Skeletal muscle tissue (tissue), 4 donors: ENCODE results near the gene ACADSB. TPM values are rescaled to one million over a fixed set of nuclear protein-coding genes. Genes with fewer than 3 reads are reported as not detected.

Experiments used
- H3K27ac ChIP-seq: one replicate; pipeline ENCODE4 v1.7.0; 2013; ENCODE audit warnings: mild to moderate bottlenecking, low read depth, low read length, inconsistent platforms
- H3K27me3 ChIP-seq, 3 donors: one replicate each; pipeline ENCODE4 v1.7.0; 2013; ENCODE audit warnings: low read length in 3 of 3; ENCODE audit not compliant: control insufficient read depth in 3 of 3, insufficient read depth in 3 of 3
- H3K36me3 ChIP-seq, 3 donors: one replicate each; pipeline ENCODE4 v1.7.0; 2013; ENCODE audit warnings: low read length in 3 of 3; ENCODE audit not compliant: control insufficient read depth in 3 of 3, insufficient read depth in 3 of 3
- H3K4me1 ChIP-seq, 3 donors: one replicate each; pipeline ENCODE4 v1.7.0; 2013; ENCODE audit warnings: low read length in 3 of 3, mild to moderate bottlenecking in 3 of 3; ENCODE audit not compliant: control insufficient read depth in 3 of 3, insufficient read depth in 3 of 3
- H3K4me3 ChIP-seq, 3 donors: one replicate each; pipeline ENCODE4 v1.7.0; 2013; ENCODE audit warnings: low read length in 3 of 3
- H3K9ac ChIP-seq, 3 donors: one replicate each; pipeline ENCODE4 v1.7.0; 2013; ENCODE audit warnings: low read length in 3 of 3, mild to moderate bottlenecking in 3 of 3, moderate library complexity in 2 of 3, low read depth in 1 of 3
- H3K9me3 ChIP-seq, 3 donors: one replicate each; pipeline ENCODE4 v1.7.0; 2013; ENCODE audit warnings: low read length in 3 of 3; ENCODE audit not compliant: control insufficient read depth in 3 of 3
- total RNA-seq: library from RNA; depleted of rRNA; stranded (reverse); fragments of >200 nt; gene quantifications from one replicate; pipeline ENCODE4 v1.2.3, GENCODE V29; 2014
- donor health status: Osteomylitis.

Gene ACADSB
- total RNA-seq, 1 donor from 2014 or later = 6.8 TPM

DNA sequence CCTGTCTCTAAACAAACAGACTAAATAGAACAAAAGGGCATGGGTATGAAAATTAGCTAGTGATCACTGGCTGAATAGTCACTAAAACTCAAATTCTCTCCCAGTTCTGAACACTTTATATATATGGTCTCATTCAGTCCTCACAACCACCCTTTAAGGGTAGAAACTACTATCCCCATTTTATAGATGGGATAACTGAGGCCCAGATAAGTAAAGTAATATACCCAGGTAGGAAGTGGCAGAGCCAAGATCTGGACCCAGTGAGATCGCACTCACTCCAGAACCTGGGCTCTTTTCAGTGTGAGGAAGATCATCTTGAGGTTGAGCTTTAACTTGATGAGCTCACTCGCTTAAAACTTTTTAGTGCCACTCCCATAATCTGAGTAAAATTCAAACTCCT, 24.1 kb upstream of the ACADSB start:
- no peak overlapping the region for H3K9ac ChIP-seq
- H3K9me3 ChIP-seq = no peaks in the 10 kb centered on the region
- H3K27ac ChIP-seq = no peak overlapping the region
- peaks cover 4 to 7% (median 4%) of the 10 kb centered on the region in 3 donors for H3K4me1 ChIP-seq
- no peaks in the 10 kb centered on the region for H3K36me3 ChIP-seq
- H3K4me3 ChIP-seq = no peak overlapping the region
- no peaks in the 10 kb centered on the region for H3K27me3 ChIP-seq

DNA sequence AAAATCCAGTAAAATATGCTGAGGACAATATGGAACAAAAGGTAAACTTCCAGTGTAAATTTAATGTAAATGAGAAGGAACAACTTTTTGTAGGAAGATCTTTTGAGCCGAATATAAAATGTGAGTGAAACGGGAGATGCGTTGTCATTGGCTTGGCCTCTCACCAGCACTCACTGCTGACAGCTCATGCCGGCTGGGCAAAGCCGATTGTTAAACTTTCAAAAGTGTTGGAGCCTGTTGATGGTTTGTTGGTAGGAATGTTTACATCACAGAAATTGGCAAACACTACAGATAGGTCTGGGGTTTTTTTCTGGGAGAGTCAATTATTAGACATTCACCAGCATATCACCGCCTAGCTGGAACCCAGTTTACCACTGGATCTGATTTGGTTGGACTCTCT, 22.5 kb upstream of the ACADSB start:
- no peak overlapping the region for H3K27ac ChIP-seq
- H3K9me3 ChIP-seq = no peaks in the 10 kb centered on the region
- no peaks in the 10 kb centered on the region for H3K4me1 ChIP-seq
- no peak overlapping the region for H3K4me3 ChIP-seq
- no peak overlapping the region for H3K9ac ChIP-seq
- peaks cover 0 to 2% (median 0%) of the 10 kb centered on the region in 3 donors for H3K36me3 ChIP-seq
- H3K27me3 ChIP-seq = no peaks in the 10 kb centered on the region

DNA sequence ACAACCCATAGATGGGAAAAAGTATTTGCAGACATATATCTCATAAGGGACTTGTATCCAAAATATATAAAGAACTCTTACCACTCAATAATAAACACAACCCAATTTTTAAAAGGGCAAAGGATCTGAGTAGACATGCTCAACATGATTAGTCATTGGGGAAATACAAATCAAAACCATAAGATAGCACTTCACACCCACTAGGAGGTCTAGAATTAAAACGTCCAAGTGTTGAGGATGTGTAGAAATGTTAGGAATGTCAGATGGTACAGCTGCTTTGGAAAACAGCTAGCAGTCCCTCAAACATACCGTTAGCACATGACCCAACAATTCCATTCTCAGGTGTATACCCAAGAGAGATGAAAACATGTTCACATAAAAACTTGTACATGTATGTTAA, 20.3 kb upstream of the ACADSB start:
- Histone ChIP-seq H3K4me1 (no peaks in the 10 kb centered on the region), H3K27me3 (no peaks in the 10 kb centered on the region), H3K9me3 (no peaks in the 10 kb centered on the region), H3K27ac (no peak overlapping the region), H3K4me3 (no peak overlapping the region), H3K9ac (no peak overlapping the region), H3K36me3 (peaks cover 0 to 7% (median 3%) of the 10 kb centered on the region in 3 donors)

DNA sequence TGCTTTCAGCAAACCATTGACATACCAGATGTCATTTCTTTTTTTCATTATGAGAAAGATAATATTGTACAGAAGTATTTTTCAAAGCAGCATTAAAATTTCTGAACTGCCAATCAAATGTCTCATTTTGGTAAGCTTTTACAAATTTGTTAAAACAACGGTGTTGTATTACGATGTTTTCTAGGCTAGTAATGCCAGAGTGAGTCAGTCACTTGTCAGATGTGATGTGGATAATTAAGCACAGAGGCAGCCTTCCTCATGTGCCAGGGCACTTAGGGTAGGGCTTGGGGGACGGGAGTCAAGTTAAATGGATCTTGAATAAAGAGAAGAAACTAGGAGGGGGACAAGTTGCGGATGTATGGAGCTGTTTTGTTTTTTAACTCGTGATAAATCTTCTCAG, 18.5 kb upstream of the ACADSB start:
- no peak overlapping the region for H3K9ac ChIP-seq
- H3K4me3 ChIP-seq = no peak overlapping the region
- H3K4me1 ChIP-seq = no peaks in the 10 kb centered on the region
- H3K27ac ChIP-seq = no peak overlapping the region
- H3K36me3 ChIP-seq = peaks cover 9 to 24% (median 19%) of the 10 kb centered on the region in 3 donors
- H3K27me3 ChIP-seq = no peaks in the 10 kb centered on the region
- H3K9me3 ChIP-seq = no peaks in the 10 kb centered on the region

DNA sequence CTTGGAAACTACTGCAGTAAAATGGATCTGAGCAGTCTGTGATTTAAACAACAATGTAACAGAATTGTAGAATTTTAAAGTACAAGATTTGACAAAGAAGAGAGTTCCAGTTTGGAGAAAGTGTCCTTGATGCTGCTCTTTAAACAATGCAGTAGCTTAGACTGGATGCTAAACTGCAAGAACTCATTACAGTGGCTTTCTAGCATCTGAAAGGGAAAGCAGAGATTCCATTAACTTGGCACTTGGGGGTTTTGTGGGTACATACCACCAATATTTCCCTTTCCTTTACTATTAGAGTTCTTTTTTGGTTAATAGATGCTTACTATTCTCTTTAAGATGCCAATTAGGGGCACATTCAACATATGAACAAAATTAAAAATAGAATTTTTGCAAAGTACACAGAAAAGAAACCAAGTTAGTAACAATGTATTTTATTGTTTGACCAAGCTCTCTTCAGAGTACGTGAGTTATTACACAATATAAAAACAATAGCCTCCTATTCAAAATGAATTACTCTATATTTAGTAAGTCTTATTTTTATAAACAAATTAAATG, 16.7 kb upstream of the ACADSB start:
- peaks cover 9 to 37% (median 29%) of the 10 kb centered on the region in 3 donors for H3K36me3 ChIP-seq
- no peaks in the 10 kb centered on the region for H3K27me3 ChIP-seq
- H3K27ac ChIP-seq = no peak overlapping the region
- H3K4me1 ChIP-seq = no peaks in the 10 kb centered on the region
- H3K4me3 ChIP-seq = no peak overlapping the region
- H3K9ac ChIP-seq = no peak overlapping the region
- H3K9me3 ChIP-seq = no peaks in the 10 kb centered on the region

DNA sequence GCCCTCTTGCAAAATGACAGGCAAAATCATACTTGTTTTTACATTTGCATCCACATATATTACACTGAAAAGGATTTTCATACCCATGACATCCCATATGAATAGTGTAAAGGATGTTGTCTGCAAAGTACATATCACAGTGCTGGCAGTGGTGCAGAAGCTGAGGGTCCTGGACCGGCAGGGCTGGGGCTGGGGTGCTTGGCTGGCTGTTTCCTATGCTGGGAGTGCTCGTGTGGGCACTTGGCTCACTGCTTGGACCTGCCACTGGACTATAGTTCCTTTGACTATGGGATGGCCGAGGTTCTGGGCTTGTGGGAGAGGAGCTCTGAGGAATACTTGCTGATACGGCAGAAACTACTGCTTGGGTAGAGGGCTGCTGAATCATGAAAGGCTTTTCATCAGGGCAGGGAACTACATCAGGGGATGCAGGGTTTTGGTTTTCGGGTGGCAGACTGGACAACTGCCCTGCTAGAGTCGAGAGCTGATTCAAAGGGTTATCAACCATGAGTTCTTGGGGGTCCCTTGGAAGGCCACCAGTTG, 14.9 kb upstream of the ACADSB start:
- H3K9me3 ChIP-seq = no peaks in the 10 kb centered on the region
- no peaks in the 10 kb centered on the region for H3K4me1 ChIP-seq
- H3K27ac ChIP-seq = no peak overlapping the region
- H3K27me3 ChIP-seq = no peaks in the 10 kb centered on the region
- H3K9ac ChIP-seq = no peak overlapping the region
- H3K36me3 ChIP-seq = peaks cover 12 to 44% (median 40%) of the 10 kb centered on the region in 3 donors
- no peak overlapping the region for H3K4me3 ChIP-seq

DNA sequence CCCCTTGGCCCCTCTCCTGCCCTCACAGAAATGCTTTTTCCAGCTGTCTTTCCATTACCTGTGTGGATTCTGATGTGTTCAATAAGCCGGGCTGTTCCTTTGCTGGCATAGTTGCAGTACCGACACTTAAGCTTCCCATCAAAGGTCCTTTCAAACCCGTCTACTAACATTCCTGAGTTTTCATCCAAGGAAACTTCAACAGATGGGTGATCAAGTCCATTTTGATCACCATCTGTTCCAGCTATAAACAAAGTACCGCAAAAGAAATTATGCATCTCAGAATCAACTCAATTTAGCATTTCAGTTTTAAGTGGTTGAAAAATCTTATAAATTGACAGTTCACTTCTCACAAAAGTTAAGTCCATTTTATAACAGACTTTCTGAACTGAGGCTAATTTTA, 12.9 kb upstream of the ACADSB start:
- peaks cover 12 to 42% (median 40%) of the 10 kb centered on the region in 3 donors for H3K36me3 ChIP-seq
- no peak overlapping the region for H3K4me3 ChIP-seq
- no peaks in the 10 kb centered on the region for H3K27me3 ChIP-seq
- peaks cover 0 to 3% (median 0%) of the 10 kb centered on the region in 3 donors for H3K4me1 ChIP-seq
- no peak overlapping the region for H3K9ac ChIP-seq
- no peak overlapping the region for H3K27ac ChIP-seq
- no peaks in the 10 kb centered on the region for H3K9me3 ChIP-seq

DNA sequence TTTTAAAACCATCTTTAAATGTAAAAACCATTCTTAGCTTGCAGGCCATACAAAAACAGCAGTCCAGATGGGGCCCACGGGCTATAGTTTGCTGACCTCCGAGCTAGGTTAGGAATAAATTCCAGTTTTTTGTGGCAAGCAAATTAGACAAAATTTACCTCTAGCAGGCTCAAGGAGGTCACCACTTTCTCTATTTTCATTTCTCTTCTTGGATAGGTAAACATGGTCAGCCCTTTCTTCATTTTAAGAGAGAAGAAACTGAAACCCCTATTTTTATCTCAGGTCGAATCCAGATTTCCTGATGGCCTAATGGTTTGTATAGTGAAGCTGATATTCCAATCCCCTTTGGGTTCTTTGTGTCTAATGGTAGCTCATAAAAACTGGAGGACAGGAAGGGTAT, 10.9 kb upstream of the ACADSB start:
- Histone ChIP-seq H3K27ac (no peak overlapping the region), H3K4me3 (no peak overlapping the region), H3K9me3 (no peaks in the 10 kb centered on the region), H3K4me1 (peaks cover 0 to 3% (median 0%) of the 10 kb centered on the region in 3 donors), H3K36me3 (peaks cover 12 to 40% (median 38%) of the 10 kb centered on the region in 3 donors), H3K9ac (no peak overlapping the region), H3K27me3 (no peaks in the 10 kb centered on the region)

DNA sequence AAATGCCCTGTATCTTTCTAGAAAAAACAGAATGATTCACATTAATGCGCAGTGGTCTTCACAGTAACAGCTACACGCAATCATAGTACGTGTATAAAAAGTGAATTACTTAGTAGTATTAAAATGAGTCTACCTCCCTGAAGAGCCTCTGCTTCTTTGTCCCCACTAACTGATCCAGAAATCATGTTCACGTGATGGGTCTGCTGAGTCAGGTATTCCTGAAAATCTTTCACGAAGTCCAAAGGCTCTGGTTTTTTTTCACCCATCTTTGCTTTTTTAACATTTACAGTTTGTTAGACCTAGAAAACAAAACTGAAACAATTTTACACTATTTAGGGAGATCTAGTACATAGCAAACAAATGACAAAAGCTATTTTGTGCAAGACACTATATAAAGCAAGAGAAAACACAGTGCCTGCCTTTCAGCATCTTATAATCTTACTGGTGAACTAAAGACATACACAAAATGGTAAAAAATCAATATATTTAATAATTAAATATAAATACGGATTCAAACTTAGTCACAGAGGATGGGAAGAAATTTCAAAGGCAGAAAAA, 10.4 kb upstream of the ACADSB start:
- Histone ChIP-seq H3K9ac (no peak overlapping the region), H3K4me1 (peaks cover 0 to 3% (median 0%) of the 10 kb centered on the region in 3 donors), H3K27ac (no peak overlapping the region), H3K9me3 (no peaks in the 10 kb centered on the region), H3K27me3 (no peaks in the 10 kb centered on the region), H3K36me3 (peaks cover 12 to 38% (median 36%) of the 10 kb centered on the region in 3 donors), H3K4me3 (no peak overlapping the region)

DNA sequence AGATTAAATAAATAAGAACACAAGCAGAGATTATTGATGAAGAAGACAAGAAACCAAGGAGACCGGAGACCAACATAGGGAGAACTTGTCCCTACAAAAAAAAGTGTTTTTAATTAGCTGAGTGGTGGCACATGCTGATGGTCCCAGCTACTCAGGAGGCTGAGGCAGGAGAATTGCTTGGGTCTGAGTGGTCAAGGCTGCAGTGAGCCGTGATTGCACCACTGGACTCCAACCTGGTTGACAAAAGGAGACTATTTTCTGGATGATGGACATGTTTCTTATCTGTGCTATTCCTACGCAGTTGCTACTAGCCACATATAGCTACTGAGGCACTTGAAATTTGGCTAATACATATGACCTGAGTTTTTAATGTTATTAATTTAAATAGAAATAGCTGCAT, 9.9 kb upstream of the ACADSB start:
- Histone ChIP-seq H3K9ac (no peak overlapping the region), H3K4me3 (no peak overlapping the region), H3K9me3 (no peaks in the 10 kb centered on the region), H3K27me3 (no peaks in the 10 kb centered on the region), H3K27ac (no peak overlapping the region), H3K36me3 (peaks cover 9 to 33% (median 32%) of the 10 kb centered on the region in 3 donors), H3K4me1 (peaks cover 0 to 3% (median 0%) of the 10 kb centered on the region in 3 donors)
